Frontal cortex (tissue), 4 donors: ENCODE results near the gene SLC7A1. TPM values are rescaled to one million over a fixed set of nuclear protein-coding genes. Genes with fewer than 3 reads are reported as not detected.
A peak's percentile ranks its signal among the peaks of the same experiment; 100 is the strongest.

Source experiments
- DNase-seq, 2 donors: peaks; one replicate each; pipeline ENCODE4 v3.0.0; 2012; ENCODE audit warnings: low spot score in 2 of 2
- FAIRE-seq: peaks from 2 replicates; lab custom pipeline; 2012; peaks lifted over from hg19 to GRCh38; lab: Jason Lieb, UNC
- total RNA-seq: library from RNA; depleted of rRNA; stranded (reverse); fragments of >200 nt; gene quantifications from one replicate; pipeline ENCODE4 v1.2.3, GENCODE V29; 2014
- donor health status: control.
- donor health status: control.
- donor health status: control.

SLC7A1 gene
- total RNA-seq, 1 donor from 2014 or later: 20.8 TPM

GRCh38 chr13:29587645-29588044, 7.8 kb downstream of the SLC7A1 start:
- FAIRE-seq (no peak), DNase-seq (no peak)

GRCh38 chr13:29583073-29583785, 12.3 kb downstream of the SLC7A1 start:
- FAIRE-seq (no peak), DNase-seq (no peak)

DNA sequence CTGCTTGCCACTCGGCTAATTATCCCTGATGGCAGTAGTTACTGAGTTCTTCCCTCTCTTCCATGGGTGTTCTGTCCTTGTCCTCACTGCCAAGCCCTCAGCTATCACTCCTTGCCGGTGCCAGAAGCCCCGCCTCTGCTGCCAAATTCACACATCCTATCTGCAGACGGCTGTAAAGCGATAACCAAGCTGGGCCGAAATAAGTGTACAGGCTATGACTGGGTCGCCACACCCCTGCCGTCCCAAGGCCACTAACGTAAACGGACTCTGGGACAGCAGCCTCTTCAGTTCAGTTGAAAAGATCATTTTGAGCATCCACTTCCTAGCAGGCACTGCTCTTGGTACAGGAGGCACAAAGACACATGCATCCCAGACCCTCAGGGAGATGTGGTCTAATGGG, 13.3 kb downstream of the SLC7A1 start:
- FAIRE-seq: no peak
- no peak for DNase-seq

DNA sequence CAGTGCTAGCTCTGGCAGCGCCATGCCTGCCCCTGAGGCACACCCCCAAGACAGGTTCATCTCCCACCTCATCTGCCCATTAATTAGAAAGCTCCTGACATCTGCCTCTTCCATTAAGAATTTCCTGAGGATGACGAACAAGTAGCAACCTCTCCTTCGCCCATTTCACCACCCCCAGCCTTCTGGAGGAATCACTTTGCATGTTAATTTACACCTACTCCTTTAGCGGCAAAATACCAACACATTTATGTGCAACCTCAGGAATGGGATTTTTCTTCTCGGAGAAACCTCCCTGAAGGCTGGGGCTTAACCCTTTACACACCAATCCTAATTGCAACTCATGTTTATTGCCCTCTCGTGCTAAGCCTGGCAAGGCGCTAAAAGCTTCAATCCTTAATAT, 13.8 kb downstream of the SLC7A1 start:
- DNase-seq (no peak), FAIRE-seq (no peak)

- DNase-seq (no peak), FAIRE-seq (no peak)
These were observed 16.4 kb downstream of the SLC7A1 start for GRCh38 chr13:29579094-29579493.

DNA sequence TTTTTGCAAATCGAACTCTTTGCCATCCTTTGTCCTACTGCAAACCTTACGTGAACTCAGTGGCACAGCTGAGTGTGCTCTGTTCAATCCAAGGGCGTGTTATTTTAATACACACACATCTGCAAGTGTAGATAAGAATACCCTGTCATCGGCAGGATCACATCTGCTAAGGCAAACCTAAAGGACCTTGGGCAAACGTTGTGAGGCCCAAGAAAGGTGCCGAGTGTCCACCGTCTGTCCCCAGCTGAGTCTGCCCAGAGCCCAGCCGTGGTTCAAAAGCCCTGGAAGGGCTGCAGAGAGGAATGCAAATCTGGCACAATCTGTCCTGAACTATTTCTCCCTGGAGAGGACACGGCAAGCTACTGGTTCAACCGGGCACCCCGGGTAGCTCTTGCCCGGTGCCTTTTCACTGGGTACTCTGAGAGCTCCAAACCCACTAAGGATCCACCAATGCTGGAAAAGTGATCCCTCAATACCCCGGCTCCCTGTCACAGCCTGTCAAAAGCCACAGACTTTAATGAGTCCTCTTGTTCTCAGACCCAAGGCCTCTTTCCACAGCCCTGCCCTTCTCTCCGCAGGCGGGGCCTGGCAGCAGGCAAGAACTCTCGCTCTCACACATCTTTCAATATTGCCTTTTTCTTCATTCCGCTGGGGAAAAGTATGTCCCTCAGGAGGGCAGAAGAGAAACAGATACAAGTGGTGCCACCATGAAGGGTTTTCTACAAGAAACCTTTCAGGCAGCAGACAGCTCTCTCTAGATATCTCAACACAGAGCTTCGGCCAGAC, 17.0 kb downstream of the SLC7A1 start:
- FAIRE-seq: no peak
- DNase-seq: no peak

DNA sequence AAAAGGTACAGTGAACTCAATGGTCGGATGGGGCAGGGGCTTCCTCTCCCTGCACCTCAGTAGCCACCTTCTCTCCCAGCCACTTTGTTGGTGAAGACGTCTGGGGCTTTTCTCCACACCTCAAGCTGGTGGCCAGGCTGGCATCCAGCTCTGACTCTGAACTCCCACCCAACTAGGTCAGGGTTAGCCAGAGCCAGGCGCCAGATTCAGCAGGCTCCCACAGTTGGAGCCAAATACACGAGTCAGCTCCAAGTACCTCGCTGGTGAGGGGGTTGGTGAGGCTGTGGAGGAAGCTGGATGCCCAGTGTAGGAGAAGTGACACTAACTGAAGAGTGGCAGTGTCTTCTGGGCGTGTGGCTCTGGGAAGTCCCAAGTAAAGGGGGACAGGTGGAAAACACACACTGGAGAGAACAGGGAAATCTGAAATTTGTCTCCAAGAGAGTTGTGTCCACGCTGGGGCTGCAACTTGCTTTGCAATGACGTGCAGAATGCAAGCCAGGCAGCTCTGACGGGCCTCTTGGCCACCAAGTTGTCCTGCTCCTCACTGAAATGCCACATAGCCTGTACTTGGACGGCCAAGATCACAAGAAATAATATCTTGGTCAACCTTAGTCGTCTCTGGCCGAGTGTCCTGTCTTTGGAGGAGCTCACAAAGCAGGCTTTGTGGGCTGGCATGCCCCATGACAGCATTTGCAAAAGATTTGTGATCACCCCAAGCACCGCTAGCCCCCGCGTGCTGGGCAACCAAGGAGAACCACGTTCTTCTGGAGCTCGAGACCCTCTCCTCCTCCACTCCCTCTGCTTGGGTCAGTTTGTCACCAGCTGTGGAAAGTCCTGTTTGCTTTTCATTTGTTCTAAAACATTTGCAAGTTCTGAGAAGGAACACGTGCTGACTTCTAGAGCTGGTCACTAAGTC, 18.1 kb downstream of the SLC7A1 start:
- DNase-seq: no peak
- no peak for FAIRE-seq

- no peak for FAIRE-seq
- no peak for DNase-seq
These were observed 18.9 kb downstream of the SLC7A1 start for GRCh38 chr13:29576581-29576980.

DNA sequence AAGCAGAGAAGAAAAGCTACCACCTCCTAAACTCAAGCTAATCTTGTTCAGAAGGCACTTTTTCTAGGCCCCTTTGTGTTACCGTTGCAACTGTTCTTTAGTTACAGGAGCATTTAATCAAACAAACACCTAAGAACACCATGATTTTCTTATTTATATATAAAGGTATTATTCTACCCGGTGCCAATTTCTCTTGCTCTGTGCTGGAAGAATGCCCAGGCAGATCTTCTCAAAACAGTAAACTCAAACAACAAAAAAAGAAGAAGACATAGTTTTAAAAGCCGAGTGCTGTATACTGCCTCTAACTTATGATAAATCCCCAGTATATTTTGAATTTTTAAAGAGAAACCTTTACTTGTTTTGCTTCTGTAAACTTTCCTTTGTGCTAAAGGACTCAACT, 20.4 kb downstream of the SLC7A1 start:
- DNase-seq (no peak), FAIRE-seq (no peak)

- FAIRE-seq (no peak), DNase-seq (peak in 1 of 2 donors; percentile 36)
These were observed 22.3 kb downstream of the SLC7A1 start for GRCh38 chr13:29573190-29573589.

GRCh38 chr13:29572575-29572974, 22.9 kb downstream of the SLC7A1 start:
- FAIRE-seq (no peak), DNase-seq (no peak)

- FAIRE-seq: no peak
- no peak for DNase-seq
These were observed 23.5 kb downstream of the SLC7A1 start for GRCh38 chr13:29571876-29572570.

DNA sequence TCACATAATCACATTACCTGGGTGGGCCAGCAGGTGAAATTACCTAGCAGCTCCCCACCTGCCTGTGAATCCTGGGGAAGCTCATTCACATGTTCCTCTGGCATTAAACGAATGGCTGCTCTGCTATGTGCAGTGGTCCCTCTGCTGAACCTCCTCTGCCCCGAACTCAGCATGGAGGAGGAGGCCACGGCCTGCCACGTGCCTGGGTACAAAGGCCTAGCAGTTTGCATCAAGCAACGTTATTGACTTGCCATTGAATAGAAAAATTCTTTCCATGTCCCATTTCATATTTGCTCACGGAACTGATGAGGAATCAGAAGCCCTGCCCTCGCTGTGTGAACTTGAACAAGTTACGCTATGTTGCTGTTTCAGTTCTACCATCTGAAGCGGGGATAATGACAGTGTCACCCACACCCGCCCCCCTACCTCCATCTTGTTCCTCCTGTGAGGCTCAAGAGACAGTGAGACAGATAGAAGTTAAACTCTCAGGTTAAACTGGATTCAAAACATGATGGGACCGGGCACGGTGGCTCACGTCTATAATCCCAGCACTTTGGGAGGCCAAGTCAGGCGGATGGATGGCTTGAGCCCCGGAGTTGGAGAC, 25.3 kb downstream of the SLC7A1 start:
- no peak for DNase-seq
- FAIRE-seq: no peak

DNA sequence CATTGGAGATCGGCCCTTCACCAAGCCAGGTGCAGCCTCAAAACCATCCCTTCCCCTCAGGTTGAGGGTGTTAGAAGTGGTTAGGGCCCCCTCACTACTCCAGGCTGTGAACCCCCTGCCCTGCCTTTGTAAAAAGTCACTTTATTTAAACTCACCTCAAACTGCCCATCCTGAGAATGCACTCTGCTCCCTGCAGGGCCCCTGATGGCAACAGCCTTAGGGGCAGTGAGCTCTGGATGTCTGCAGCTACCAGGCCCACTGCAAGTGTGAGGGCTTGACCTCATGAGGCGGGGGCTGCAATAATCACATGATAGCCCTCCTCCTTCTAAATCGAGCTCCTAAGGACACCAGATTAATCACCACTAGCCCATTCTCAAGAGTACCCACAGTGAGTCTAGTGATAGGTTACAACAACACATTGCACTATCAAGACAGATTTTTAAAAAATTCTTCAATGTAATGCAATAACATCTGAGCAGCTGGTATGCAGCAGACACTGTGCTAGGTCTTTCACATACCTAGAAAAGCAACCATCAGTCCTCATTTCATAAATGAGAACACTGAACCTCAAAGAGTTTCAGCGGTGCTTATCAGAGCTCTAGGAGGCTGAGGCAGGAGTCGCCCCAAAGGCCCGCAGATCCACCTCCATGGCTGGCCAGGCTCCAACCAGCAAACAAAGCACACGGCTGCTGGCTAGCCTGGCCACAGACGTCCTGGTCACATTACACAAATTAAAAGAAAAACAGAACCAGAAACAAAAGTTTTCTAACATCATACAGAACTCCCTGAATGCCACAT, 26.0 kb downstream of the SLC7A1 start:
- FAIRE-seq: no peak

GRCh38 chr13:29568731-29569130, 26.8 kb downstream of the SLC7A1 start:
- DNase-seq: no peak
- no peak for FAIRE-seq

More for the DNA sequence above, 26.0 kb downstream of the SLC7A1 start:
- no peak for DNase-seq

GRCh38 chr13:29567411-29567810, 28.1 kb downstream of the SLC7A1 start:
- no peak for FAIRE-seq
- no peak for DNase-seq

DNA sequence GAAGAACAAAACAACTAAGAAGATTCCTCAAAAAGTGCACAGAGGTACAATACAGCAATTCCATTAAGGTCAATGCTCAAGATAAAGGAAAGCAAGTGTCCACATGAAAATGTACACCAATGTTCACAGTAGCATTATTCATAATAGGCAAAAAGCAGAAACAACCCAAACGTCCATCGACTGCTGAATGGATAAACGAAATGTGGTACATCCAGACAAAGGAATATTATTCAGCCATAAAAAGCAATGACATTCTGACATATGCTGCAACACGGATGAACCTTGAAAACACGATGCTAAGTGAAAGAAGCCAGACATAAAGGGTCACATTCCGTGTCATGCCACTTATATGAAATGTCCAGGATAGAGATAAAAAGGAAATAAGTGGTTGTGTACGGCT, 29.3 kb downstream of the SLC7A1 start:
- FAIRE-seq (no peak), DNase-seq (no peak)

DNA sequence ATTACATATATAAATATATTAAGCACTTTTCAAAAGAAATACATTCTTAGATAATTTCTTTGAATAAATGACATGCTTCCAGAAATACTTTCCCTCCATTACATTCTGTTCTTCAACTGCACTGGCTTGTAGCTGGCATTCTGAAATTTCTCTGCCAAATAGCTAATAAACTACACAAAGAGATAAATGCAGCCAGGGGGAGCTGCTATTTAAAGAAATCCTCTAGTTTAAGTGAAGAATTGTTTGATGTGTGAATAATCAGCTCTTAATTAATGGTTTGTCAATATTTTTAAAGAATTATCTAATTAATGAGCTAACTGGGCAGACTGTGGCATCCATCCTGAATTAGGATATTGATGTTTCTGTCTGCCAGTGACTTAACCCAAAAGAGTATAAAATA, 30.7 kb downstream of the SLC7A1 start:
- DNase-seq (no peak), FAIRE-seq (no peak)

GRCh38 chr13:29564373-29564772, 31.1 kb downstream of the SLC7A1 start:
- DNase-seq (no peak), FAIRE-seq (no peak)
